Measurements from ENCODE around the gene PAGE3.

DNA sequence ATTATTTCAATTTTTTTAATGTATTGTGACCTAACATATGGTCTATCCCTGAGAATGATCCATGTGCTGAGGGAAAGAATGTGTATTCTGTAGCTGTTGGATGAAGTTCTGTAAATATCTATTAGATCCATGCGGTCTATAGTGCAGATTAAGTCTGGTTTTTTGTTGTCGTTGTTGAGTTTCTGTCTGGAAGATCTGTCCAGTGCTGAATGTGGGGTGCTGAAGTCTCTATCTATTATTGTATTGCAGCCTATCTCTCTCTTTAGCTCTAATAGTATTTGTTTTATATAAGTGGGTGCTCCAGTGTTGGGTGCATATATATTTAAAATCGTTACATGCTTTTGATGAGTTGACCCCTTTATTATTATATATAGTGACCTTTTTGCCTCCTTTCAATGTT lies 26.2 kb upstream of the PAGE3 start:
- no peak for TF ChIP-seq POLR2A (IDR thresholded peaks at IDR 0.05; ENCODE audit: low read depth, low read length)
- TF ChIP-seq, protein P1, sequence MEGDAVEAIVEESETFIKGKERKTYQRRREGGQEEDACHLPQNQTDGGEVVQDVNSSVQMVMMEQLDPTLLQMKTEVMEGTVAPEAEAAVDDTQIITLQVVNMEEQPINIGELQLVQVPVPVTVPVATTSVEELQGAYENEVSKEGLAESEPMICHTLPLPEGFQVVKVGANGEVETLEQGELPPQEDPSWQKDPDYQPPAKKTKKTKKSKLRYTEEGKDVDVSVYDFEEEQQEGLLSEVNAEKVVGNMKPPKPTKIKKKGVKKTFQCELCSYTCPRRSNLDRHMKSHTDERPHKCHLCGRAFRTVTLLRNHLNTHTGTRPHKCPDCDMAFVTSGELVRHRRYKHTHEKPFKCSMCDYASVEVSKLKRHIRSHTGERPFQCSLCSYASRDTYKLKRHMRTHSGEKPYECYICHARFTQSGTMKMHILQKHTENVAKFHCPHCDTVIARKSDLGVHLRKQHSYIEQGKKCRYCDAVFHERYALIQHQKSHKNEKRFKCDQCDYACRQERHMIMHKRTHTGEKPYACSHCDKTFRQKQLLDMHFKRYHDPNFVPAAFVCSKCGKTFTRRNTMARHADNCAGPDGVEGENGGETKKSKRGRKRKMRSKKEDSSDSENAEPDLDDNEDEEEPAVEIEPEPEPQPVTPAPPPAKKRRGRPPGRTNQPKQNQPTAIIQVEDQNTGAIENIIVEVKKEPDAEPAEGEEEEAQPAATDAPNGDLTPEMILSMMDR (conservative IDR thresholded peaks at IDR 0.05; ENCODE audit: low read depth, low read length): no peak
- TF ChIP-seq, protein P2, sequence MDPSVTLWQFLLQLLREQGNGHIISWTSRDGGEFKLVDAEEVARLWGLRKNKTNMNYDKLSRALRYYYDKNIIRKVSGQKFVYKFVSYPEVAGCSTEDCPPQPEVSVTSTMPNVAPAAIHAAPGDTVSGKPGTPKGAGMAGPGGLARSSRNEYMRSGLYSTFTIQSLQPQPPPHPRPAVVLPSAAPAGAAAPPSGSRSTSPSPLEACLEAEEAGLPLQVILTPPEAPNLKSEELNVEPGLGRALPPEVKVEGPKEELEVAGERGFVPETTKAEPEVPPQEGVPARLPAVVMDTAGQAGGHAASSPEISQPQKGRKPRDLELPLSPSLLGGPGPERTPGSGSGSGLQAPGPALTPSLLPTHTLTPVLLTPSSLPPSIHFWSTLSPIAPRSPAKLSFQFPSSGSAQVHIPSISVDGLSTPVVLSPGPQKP (IDR thresholded peaks at IDR 0.05; ENCODE audit: borderline replicate concordance, low read depth, low read length): no peak
- no peak for TF ChIP-seq RCOR1 (IDR thresholded peaks at IDR 0.05; ENCODE audit: insufficient replicate concordance, low read length)
- TF ChIP-seq CEBPB (IDR thresholded peaks at IDR 0.05; ENCODE audit: low read depth, low read length): no peak
- TF ChIP-seq BHLHE40 (IDR thresholded peaks at IDR 0.05; ENCODE audit: low read depth, low read length): no peak
- no peak for TF ChIP-seq RAD21 (IDR thresholded peaks at IDR 0.05; ENCODE audit: low read length)
- no peak for TF ChIP-seq MAFK (IDR thresholded peaks at IDR 0.05; ENCODE audit: low read depth, low read length)
- TF ChIP-seq MXI1 (IDR thresholded peaks at IDR 0.05; ENCODE audit: borderline replicate concordance, low read depth, low read length): no peak
- TF ChIP-seq, protein P3, sequence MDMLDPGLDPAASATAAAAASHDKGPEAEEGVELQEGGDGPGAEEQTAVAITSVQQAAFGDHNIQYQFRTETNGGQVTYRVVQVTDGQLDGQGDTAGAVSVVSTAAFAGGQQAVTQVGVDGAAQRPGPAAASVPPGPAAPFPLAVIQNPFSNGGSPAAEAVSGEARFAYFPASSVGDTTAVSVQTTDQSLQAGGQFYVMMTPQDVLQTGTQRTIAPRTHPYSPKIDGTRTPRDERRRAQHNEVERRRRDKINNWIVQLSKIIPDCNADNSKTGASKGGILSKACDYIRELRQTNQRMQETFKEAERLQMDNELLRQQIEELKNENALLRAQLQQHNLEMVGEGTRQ (IDR thresholded peaks at IDR 0.05; ENCODE audit: low read depth, low read length): no peak
- TF ChIP-seq MAZ (IDR thresholded peaks at IDR 0.05; ENCODE audit: borderline replicate concordance, low read depth, low read length): no peak
